Endothelial cell of umbilical vein (primary cell): Measurements from ENCODE around the gene DECR2. TPM values are rescaled to one million over a fixed set of nuclear protein-coding genes. Genes with fewer than 3 reads are reported as not detected.

Experiments
- BruUV-seq: library from RNA; stranded (reverse); fragments of 400-500 nt; replicated peaks from 2 replicates; lab custom pipeline; 2021; lab: Mats Ljungman, UMichigan
- CTCF ChIA-PET: fragments of 300-600, 350-600 bp; sonication (Branson Sonifier 250); formaldehyde crosslinking; loops from one replicate; lab custom pipeline; 2021; ENCODE audit warnings: antibody characterized with exemption, inconsistent platforms; lab: Charles Lee
- POLR2A ChIA-PET: fragments of 300-600, 350-600 bp; sonication (Branson Sonifier 250); formaldehyde crosslinking; loops from one replicate; lab custom pipeline; 2021; ENCODE audit warnings: antibody characterized with exemption, inconsistent platforms; lab: Charles Lee
- DNase-seq: peaks from one replicate; pipeline ENCODE4 v3.0.0-alpha.2; 2011; ENCODE audit warnings: low read depth, low spot score
- FAIRE-seq: peaks from 2 replicates; lab custom pipeline; 2011; peaks lifted over from hg19 to GRCh38; lab: Jason Lieb, UNC
- H2AFZ ChIP-seq: 2 replicates; pipeline ENCODE4 v1.6.0; 2012; ENCODE audit warnings: low read depth, low read length, control low read depth, inconsistent platforms
- H3K27ac ChIP-seq: 2 replicates; pipeline ENCODE4 v1.5.1; 2011; ENCODE audit warnings: low read depth, mild to moderate bottlenecking, control low read depth, low read length, moderate library complexity; ENCODE audit not compliant: insufficient read depth
- H3K27me3 ChIP-seq, 2 experiments: 2 replicates each; pipeline versions ENCODE4 v1.6.0 to v1.6.1; 2011; ENCODE audit warnings: low read length in 2 of 2, mixed read lengths in 1 of 2; ENCODE audit not compliant: control insufficient read depth in 2 of 2, insufficient read depth in 2 of 2
- H3K36me3 ChIP-seq, 2 experiments: 2 replicates in 1 of 2; 3 replicates in 1 of 2; pipeline ENCODE4 v1.5.1; 2011; ENCODE audit warnings: low read length in 2 of 2, mild to moderate bottlenecking in 1 of 2, moderate library complexity in 1 of 2; ENCODE audit not compliant: control insufficient read depth in 2 of 2, insufficient read depth in 2 of 2; ENCODE audit errors: extremely low read depth in 1 of 2
- H3K4me1 ChIP-seq: 3 replicates; pipeline ENCODE4 v1.5.1; 2011; ENCODE audit warnings: mild to moderate bottlenecking, low read length; ENCODE audit not compliant: control insufficient read depth, insufficient read depth; ENCODE audit errors: extremely low read depth
- H3K4me2 ChIP-seq: 2 replicates; pipeline ENCODE4 v1.6.1; 2011; ENCODE audit warnings: low read length, control low read depth, mixed read lengths; ENCODE audit not compliant: insufficient read depth
- H3K4me3 ChIP-seq, 3 experiments: fragments of 200-600 bp in 1 of 3; sonication (generic), shearing (Covaris generic) in 1 of 3; replicated peaks in 1 of 3; 2 replicates each; pipeline ENCODE4 v1.5.1; 2011 to 2016; ENCODE audit warnings: control low read depth in 3 of 3, low read length in 3 of 3, mild to moderate bottlenecking in 2 of 3, inconsistent platforms in 1 of 3, low read depth in 1 of 3, moderate library complexity in 1 of 3; ENCODE audit not compliant: insufficient read depth in 1 of 3
- H3K79me2 ChIP-seq: 2 replicates; pipeline ENCODE4 v1.6.0; 2012; ENCODE audit warnings: low read length, inconsistent platforms; ENCODE audit not compliant: control insufficient read depth, insufficient read depth
- H3K9ac ChIP-seq: replicated peaks from 2 replicates; pipeline ENCODE3; 2011; ENCODE audit warnings: low read length, control low read depth; ENCODE audit not compliant: insufficient read depth; ENCODE audit errors: extremely low read depth
- H3K9me1 ChIP-seq: replicated peaks from 3 replicates; pipeline ENCODE4 v1.6.0; 2011; ENCODE audit warnings: mild to moderate bottlenecking, low read length; ENCODE audit not compliant: control insufficient read depth, insufficient read depth; ENCODE audit errors: extremely low read depth
- H3K9me3 ChIP-seq: replicated peaks from 2 replicates; pipeline ENCODE4 v1.5.1; 2012; ENCODE audit warnings: low read length, inconsistent platforms; ENCODE audit not compliant: control insufficient read depth, insufficient read depth
- H4K20me1 ChIP-seq: replicated peaks from 2 replicates; pipeline ENCODE3; 2011; ENCODE audit warnings: mild to moderate bottlenecking, low read length; ENCODE audit not compliant: control insufficient read depth, insufficient read depth; ENCODE audit errors: extremely low read depth
- EZH2 ChIP-seq: IDR thresholded peaks from 2 replicates; pipeline ENCODE4 v1.6.1; 2012; ENCODE audit warnings: borderline replicate concordance, low read depth, mild to moderate bottlenecking, moderate library complexity, low read length, inconsistent platforms; ENCODE audit not compliant: severe bottlenecking
- FOS ChIP-seq: IDR thresholded peaks from 2 replicates; pipeline ENCODE4 v1.6.1; 2011; ENCODE audit warnings: mild to moderate bottlenecking, low read length, moderate library complexity, borderline replicate concordance; ENCODE audit not compliant: insufficient read depth
- GATA2 ChIP-seq: IDR thresholded peaks from 2 replicates; pipeline ENCODE4 v1.7.0; 2011; ENCODE audit warnings: low read depth, mild to moderate bottlenecking, moderate library complexity, mixed read lengths, low read length; ENCODE audit not compliant: insufficient read length, insufficient read depth
- JUN ChIP-seq: IDR thresholded peaks from 2 replicates; pipeline ENCODE4 v1.6.1; 2011; ENCODE audit warnings: borderline replicate concordance, low read depth; ENCODE audit not compliant: insufficient read length, insufficient read depth
- MYC ChIP-seq: IDR thresholded peaks from one replicate; pipeline ENCODE4 v1.6.1; 2011; ENCODE audit warnings: mild to moderate bottlenecking, low read depth, low read length
- POLR2A ChIP-seq: IDR thresholded peaks from 2 replicates; pipeline ENCODE4 v1.6.1; 2012; ENCODE audit warnings: low read depth, mild to moderate bottlenecking, control low read depth, low read length
- POLR2AphosphoS5 ChIP-seq: IDR thresholded peaks from 2 replicates; pipeline ENCODE4 v1.6.1; 2012; ENCODE audit warnings: low read depth, mild to moderate bottlenecking, control low read depth, low read length, moderate library complexity; ENCODE audit not compliant: insufficient read depth
- dilution Hi-C: fragments of 300-500 bp; cut with MboI; formaldehyde crosslinking; loops from one replicate; pipeline ENCODE4 v1.15.0; 2019; ENCODE audit warnings: low sequenced_read_pairs; ENCODE audit not compliant: extremely low pct_ligation_motif_present
- intact Hi-C: fragments of 100-400 bp; cut with micrococcal nuclease; formaldehyde crosslinking; loops from one replicate; pipeline ENCODE4 v1.10.0; 2022
- polyA plus RNA-seq, 4 experiments: library from polyadenylated mRNA; depleted of rRNA in 3 of 4; stranded (reverse) in 3 of 4; unstranded in 1 of 4; fragments of >200 nt; gene quantifications; 2 replicates each; pipeline versions ENCODE4 v1.2.1 to v1.2.3, GENCODE V29; 2011 to 2012; ENCODE audit warnings: missing spikeins in 1 of 4
- total RNA-seq: library from RNA; stranded (reverse); gene quantifications from 2 replicates; pipeline ENCODE4 v1.2.3, GENCODE V29; 2021
- TF ChIP-seq, protein P1 (sequence below), 2 donors: IDR thresholded peaks; 1 replicate in 1 of 2; 2 replicates in 1 of 2; pipeline ENCODE4 v1.5.1; 2011; ENCODE audit warnings: low read length in 2 of 2, mild to moderate bottlenecking in 2 of 2, moderate library complexity in 2 of 2, control low read depth in 1 of 2, inconsistent platforms in 1 of 2, low read depth in 1 of 2; ENCODE audit not compliant: insufficient read depth in 1 of 2; ENCODE audit errors: extremely low read depth in 1 of 2
- TF ChIP-seq, protein P2 (sequence below): IDR thresholded peaks from 2 replicates; pipeline ENCODE4 v1.6.1; 2011; ENCODE audit not compliant: insufficient read depth, insufficient read length

Gene DECR2
- total and polyA plus RNA-seq, 2 donors (not counting 3 experiments of a cell fraction or from before 2014, with no cell fraction given): 28.3 to 46.5 TPM

DNA sequence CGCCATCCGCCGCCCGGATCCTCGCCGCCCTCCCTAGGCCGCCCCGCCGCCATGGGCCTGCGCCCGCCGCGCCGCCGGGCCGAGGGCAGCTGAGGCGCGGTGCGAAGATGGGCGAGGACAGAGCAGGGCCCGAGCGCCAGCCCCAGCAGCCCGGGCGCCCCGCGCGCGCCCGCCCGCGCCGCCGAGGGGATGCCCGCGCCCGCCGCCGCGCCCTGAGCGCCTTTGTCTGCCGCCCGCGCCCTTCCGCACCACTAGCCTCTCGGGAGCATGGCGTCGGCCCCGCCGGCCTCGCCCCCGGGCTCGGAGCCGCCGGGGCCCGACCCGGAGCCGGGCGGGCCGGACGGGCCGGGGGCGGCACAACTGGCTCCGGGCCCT lies 24.0 kb downstream of the DECR2 start:
- Histone ChIP-seq H4K20me1 (peaks cover 6% of the 10 kb centered on the region), H3K9me3 (no peaks in the 10 kb centered on the region), H3K9me1 (no peaks in the 10 kb centered on the region), H3K27ac (peak overlapping the region; percentile 94), H3K9ac (peak overlapping the region; percentile 71), H3K4me2 (no peak overlapping the region), H3K27me3 (no peaks in the 10 kb centered on the region), H3K4me1 (peaks cover 27% of the 10 kb centered on the region), H2AFZ (peak overlapping the region; percentile 21), H3K36me3 (no peaks in the 10 kb centered on the region), H3K4me3 (peak overlapping the region; percentile 3 to 81 (median 77)), H3K79me2 (peaks cover 43% of the 10 kb centered on the region)
- FAIRE-seq (no peak), DNase-seq (no peak)
- intact Hi-C loops: loop anchor here (1.0 to 5.0 kb wide), 3 partner anchors 52 to 102 kb away; partner anchors contain the start of gene CAPN15
- ChIA-PET POLR2A (no interaction called here), CTCF (interaction anchor here (1.1 to 3.6 kb wide), 3 partner anchors 32 to 151 kb away, joined by 3 to 19 read pairs (median 7); no protein-coding TSS in a partner anchor)
- BruUV-seq: no TSS peak
- TF ChIP-seq GATA2: no peak
- TF ChIP-seq JUN: no peak
- TF ChIP-seq FOS: no peak
- TF ChIP-seq, protein P1, sequence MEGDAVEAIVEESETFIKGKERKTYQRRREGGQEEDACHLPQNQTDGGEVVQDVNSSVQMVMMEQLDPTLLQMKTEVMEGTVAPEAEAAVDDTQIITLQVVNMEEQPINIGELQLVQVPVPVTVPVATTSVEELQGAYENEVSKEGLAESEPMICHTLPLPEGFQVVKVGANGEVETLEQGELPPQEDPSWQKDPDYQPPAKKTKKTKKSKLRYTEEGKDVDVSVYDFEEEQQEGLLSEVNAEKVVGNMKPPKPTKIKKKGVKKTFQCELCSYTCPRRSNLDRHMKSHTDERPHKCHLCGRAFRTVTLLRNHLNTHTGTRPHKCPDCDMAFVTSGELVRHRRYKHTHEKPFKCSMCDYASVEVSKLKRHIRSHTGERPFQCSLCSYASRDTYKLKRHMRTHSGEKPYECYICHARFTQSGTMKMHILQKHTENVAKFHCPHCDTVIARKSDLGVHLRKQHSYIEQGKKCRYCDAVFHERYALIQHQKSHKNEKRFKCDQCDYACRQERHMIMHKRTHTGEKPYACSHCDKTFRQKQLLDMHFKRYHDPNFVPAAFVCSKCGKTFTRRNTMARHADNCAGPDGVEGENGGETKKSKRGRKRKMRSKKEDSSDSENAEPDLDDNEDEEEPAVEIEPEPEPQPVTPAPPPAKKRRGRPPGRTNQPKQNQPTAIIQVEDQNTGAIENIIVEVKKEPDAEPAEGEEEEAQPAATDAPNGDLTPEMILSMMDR (IDR thresholded peaks at IDR 0.05; ENCODE audit: extremely low read depth in 1 of 2, insufficient read depth in 1 of 2, low read depth in 1 of 2, low read length in 2 of 2): no peak
- TF ChIP-seq, protein P2, sequence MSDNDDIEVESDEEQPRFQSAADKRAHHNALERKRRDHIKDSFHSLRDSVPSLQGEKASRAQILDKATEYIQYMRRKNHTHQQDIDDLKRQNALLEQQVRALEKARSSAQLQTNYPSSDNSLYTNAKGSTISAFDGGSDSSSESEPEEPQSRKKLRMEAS: no peak
- TF ChIP-seq POLR2A: no peak
- TF ChIP-seq POLR2AphosphoS5: no peak
- TF ChIP-seq EZH2: no peak
- TF ChIP-seq MYC: no peak
- dilution Hi-C loops: no loop called here
